Suppressor macrophage treated with lipopolysaccharide for 4 hours (primary cell): ENCODE measurements around the gene CUEDC2.

Experiments used
- DNase-seq: peaks from one replicate; pipeline ENCODE4 v3.0.0-alpha.2; 2020

The CUEDC2 gene

GRCh38 chr10:102453502-102453901 is 21.1 kb upstream of the CUEDC2 start:
- peak; percentile 39 for DNase-seq

GRCh38 chr10:102452672-102453340 is 20.4 kb upstream of the CUEDC2 start:
- peak; percentile 95 for DNase-seq

GRCh38 chr10:102451105-102451969 is 19.0 kb upstream of the CUEDC2 start, which contains the start of gene C10orf95:
C10orf95 (minus strand) TSS chr10:102451543; CDS start chr10:102451093, 450 bp downstream.
- no peak for DNase-seq

- peak; percentile 80 for DNase-seq
These were observed 18.2 kb upstream of the CUEDC2 start for GRCh38 chr10:102450374-102451104.

- DNase-seq: no peak
These were observed 17.7 kb upstream of the CUEDC2 start for GRCh38 chr10:102450124-102450373.

- peak; percentile 46 for DNase-seq
These were observed 17.1 kb upstream of the CUEDC2 start for GRCh38 chr10:102449321-102450123.

GRCh38 chr10:102444851-102445250 is 12.5 kb upstream of the CUEDC2 start:
- DNase-seq: peak; percentile 46

GRCh38 chr10:102438374-102438773 is 6.0 kb upstream of the CUEDC2 start:
- DNase-seq: no peak

- no peak for DNase-seq
These were observed 5.1 kb upstream of the CUEDC2 start for GRCh38 chr10:102437515-102437914.

- no peak for DNase-seq
These were observed 3.9 kb upstream of the CUEDC2 start for GRCh38 chr10:102436312-102436711.

GRCh38 chr10:102435529-102436233 is 3.3 kb upstream of the CUEDC2 start:
- peak; percentile 77 for DNase-seq

GRCh38 chr10:102435133-102435497 is 2.7 kb upstream of the CUEDC2 start:
- DNase-seq: no peak

GRCh38 chr10:102434394-102435132 is 2.2 kb upstream of the CUEDC2 start:
- DNase-seq: peak; percentile 90

GRCh38 chr10:102433619-102434046 is 1.3 kb upstream of the CUEDC2 start:
- peak; percentile 92 for DNase-seq

- DNase-seq: no peak
These were observed 786 bp downstream of the CUEDC2 start for GRCh38 chr10:102431452-102432124.

- no peak for DNase-seq
These were observed 2.9 kb downstream of the CUEDC2 start for GRCh38 chr10:102429468-102429867.

GRCh38 chr10:102426803-102427287 is 5.5 kb downstream of the CUEDC2 start:
- DNase-seq: no peak

- DNase-seq: no peak
These were observed 6.9 kb downstream of the CUEDC2 start for GRCh38 chr10:102425444-102425843.

- DNase-seq: no peak
These were observed 7.5 kb downstream of the CUEDC2 start for GRCh38 chr10:102424916-102425315.

- no peak for DNase-seq
These were observed 8.2 kb downstream of the CUEDC2 start for GRCh38 chr10:102424145-102424544.
